NCI-H2029 (cell line): ENCODE measurements around the gene LSP1.
A peak's percentile ranks its signal among the peaks of the same experiment; 100 is the strongest.

ENCODE experiments used
- DNase-seq: peaks from one replicate; lab custom pipeline; 2025; lab: John Stamatoyannopoulos, UW

The LSP1 gene

GRCh38 chr11:1825039-1825740 is 27.7 kb upstream of the LSP1 start:
- no peak for DNase-seq

GRCh38 chr11:1825785-1826451 is 27.0 kb upstream of the LSP1 start:
- DNase-seq: no peak

GRCh38 chr11:1826552-1827094 is 26.3 kb upstream of the LSP1 start:
- no peak for DNase-seq

GRCh38 chr11:1827095-1827813 is 25.6 kb upstream of the LSP1 start:
- peak; percentile 84 for DNase-seq

GRCh38 chr11:1827931-1828330 is 25.0 kb upstream of the LSP1 start:
- DNase-seq: no peak

GRCh38 chr11:1828542-1828941 is 24.3 kb upstream of the LSP1 start:
- DNase-seq: no peak

GRCh38 chr11:1829039-1829820 is 23.7 kb upstream of the LSP1 start:
- DNase-seq: no peak

- DNase-seq: no peak
Measured at GRCh38 chr11:1830004-1830321, 22.9 kb upstream of the LSP1 start.

GRCh38 chr11:1830322-1831223 is 22.3 kb upstream of the LSP1 start:
- DNase-seq: no peak

- no peak for DNase-seq
Measured at GRCh38 chr11:1831338-1832210, 21.3 kb upstream of the LSP1 start.

- DNase-seq: peak; percentile 9
Measured at GRCh38 chr11:1832211-1832919, 20.5 kb upstream of the LSP1 start.

GRCh38 chr11:1832920-1833295 is 20.0 kb upstream of the LSP1 start:
- DNase-seq: no peak

GRCh38 chr11:1834062-1834610 is 18.7 kb upstream of the LSP1 start:
- DNase-seq: no peak

GRCh38 chr11:1834779-1835670 is 17.9 kb upstream of the LSP1 start, which contains the start of gene SYT8:
SYT8 (plus strand) TSS chr11:1834990; CDS start chr11:1835106, 116 bp downstream.
- no peak for DNase-seq

- DNase-seq: no peak
Measured at GRCh38 chr11:1835671-1836010, 17.2 kb upstream of the LSP1 start.

- no peak for DNase-seq
Measured at GRCh38 chr11:1836011-1836945, 16.6 kb upstream of the LSP1 start.
